Smooth muscle cell (in vitro differentiated cells): Measurements from ENCODE around the gene KCTD18. TPM values are rescaled to one million over a fixed set of nuclear protein-coding genes. Genes with fewer than 3 reads are reported as not detected.

Experiments used
- DNase-seq: peaks from one replicate; lab custom pipeline; 2025; ENCODE audit not compliant: unreplicated experiment; lab: John Stamatoyannopoulos, UW
- H2AFZ ChIP-seq: fragments of 200-600 bp; sonication (generic); 2 replicates; pipeline ENCODE4 v1.6.0; 2016; ENCODE audit warnings: antibody characterized with exemption, low read depth, mild to moderate bottlenecking
- H3F3A ChIP-seq: fragments of 200-600 bp; sonication (generic); 2 replicates; pipeline ENCODE4 v1.6.0; 2017; ENCODE audit warnings: antibody characterized with exemption, low read depth
- H3K27ac ChIP-seq: fragments of 200-600 bp; sonication (generic); 2 replicates; pipeline ENCODE4 v1.5.1; 2016; ENCODE audit warnings: low read depth, mild to moderate bottlenecking
- H3K27me3 ChIP-seq: fragments of 200-600 bp; sonication (generic); 2 replicates; pipeline ENCODE4 v1.6.1; 2016; ENCODE audit warnings: low read depth, mild to moderate bottlenecking
- H3K36me3 ChIP-seq: fragments of 200-600 bp; sonication (generic); 2 replicates; pipeline ENCODE4 v1.5.1; 2016; ENCODE audit warnings: low read depth
- H3K4me1 ChIP-seq: fragments of 200-600 bp; sonication (generic); 2 replicates; pipeline ENCODE4 v1.5.1; 2016; ENCODE audit warnings: low read depth
- H3K4me2 ChIP-seq: fragments of 200-600 bp; sonication (generic); 2 replicates; pipeline ENCODE4 v1.6.0; 2016; ENCODE audit warnings: mild to moderate bottlenecking
- H3K4me3 ChIP-seq: fragments of 200-600 bp; sonication (generic); 2 replicates; pipeline ENCODE4 v1.5.1; 2016; ENCODE audit warnings: mild to moderate bottlenecking
- H3K79me2 ChIP-seq: fragments of 200-600 bp; sonication (generic); 2 replicates; pipeline ENCODE4 v1.6.0; 2016; ENCODE audit warnings: low read depth, mild to moderate bottlenecking
- H3K9ac ChIP-seq: fragments of 200-600 bp; sonication (generic); 2 replicates; pipeline ENCODE4 v1.6.0; 2016; ENCODE audit warnings: low read depth
- H3K9me3 ChIP-seq: fragments of 200-600 bp; sonication (generic); replicated peaks from 2 replicates; pipeline ENCODE4 v1.5.1; 2016; ENCODE audit warnings: low read depth
- H4K20me1 ChIP-seq: fragments of 200-600 bp; sonication (generic); 2 replicates; pipeline ENCODE4 v1.6.0; 2016; ENCODE audit warnings: low read depth
- CTCF ChIP-seq: fragments of 200-600 bp; sonication (generic); IDR thresholded peaks from 2 replicates; pipeline ENCODE4 v1.5.1; 2017; ENCODE audit warnings: borderline replicate concordance, mild to moderate bottlenecking, antibody characterized with exemption; ENCODE audit not compliant: insufficient read depth, poor library complexity, severe bottlenecking
- WGBS: methylation state at CpG from one replicate; pipeline ENCODE4 v1.1.7; 2016; ENCODE audit warnings: low lambda C conversion rate; 5-methylcytosine and 5-hydroxymethylcytosine counted together
- polyA plus RNA-seq: library from polyadenylated mRNA; unstranded; fragments of >200 nt; fragmentation: Nextera tagmentation; extraction: Ambion mirVana; gene quantifications from 2 replicates; pipeline ENCODE4 v1.2.1, GENCODE V29; 2016
- total RNA-seq: library from RNA; depleted of rRNA; stranded (reverse); fragments of >200 nt; gene quantifications from 2 replicates; pipeline ENCODE4 v1.2.3, GENCODE V29; 2014

Gene KCTD18
- total and polyA plus RNA-seq, 2 experiments from 2014 or later = 10.3 to 10.9 TPM

- no peak for TF ChIP-seq CTCF
- Histone ChIP-seq H3F3A (peaks cover 24% of the 10 kb centered on the region), H4K20me1 (no peaks in the 10 kb centered on the region), H3K9me3 (no peaks in the 10 kb centered on the region), H3K79me2 (no peaks in the 10 kb centered on the region), H3K9ac (no peak overlapping the region), H3K36me3 (peaks cover 20% of the 10 kb centered on the region), H3K4me2 (no peak overlapping the region), H3K4me1 (no peaks in the 10 kb centered on the region), H3K27ac (no peak overlapping the region), H2AFZ (no peak overlapping the region), H3K4me3 (no peak overlapping the region), H3K27me3 (no peaks in the 10 kb centered on the region)
- DNase-seq = no peak
- 84% methylated on average over 8 of the region's 8 CpGs for WGBS
These were observed 33.0 kb downstream of the KCTD18 start for GRCh38 chr2:200476836-200477235.

- Histone ChIP-seq H3K27ac (no peak overlapping the region), H2AFZ (no peak overlapping the region), H3K4me1 (no peaks in the 10 kb centered on the region), H3K79me2 (no peaks in the 10 kb centered on the region), H4K20me1 (no peaks in the 10 kb centered on the region), H3K4me2 (no peak overlapping the region), H3K36me3 (peaks cover 20% of the 10 kb centered on the region), H3F3A (peaks cover 24% of the 10 kb centered on the region), H3K27me3 (no peaks in the 10 kb centered on the region), H3K4me3 (no peak overlapping the region), H3K9ac (no peak overlapping the region), H3K9me3 (no peaks in the 10 kb centered on the region)
- 91% methylated on average over 4 of the region's 4 CpGs for WGBS
- no peak for TF ChIP-seq CTCF
- no peak for DNase-seq
These were observed 34.1 kb downstream of the KCTD18 start for GRCh38 chr2:200475795-200476194.

- H3K4me3 ChIP-seq = no peak overlapping the region
- peaks cover 4% of the 10 kb centered on the region for H3K4me1 ChIP-seq
- peaks cover 20% of the 10 kb centered on the region for H3K36me3 ChIP-seq
- H3K4me2 ChIP-seq = no peak overlapping the region
- no peak overlapping the region for H3K9ac ChIP-seq
- 97% methylated on average over 14 of the region's 14 CpGs for WGBS
- no peak for DNase-seq
- peaks cover 32% of the 10 kb centered on the region for H3F3A ChIP-seq
- no peaks in the 10 kb centered on the region for H3K79me2 ChIP-seq
- no peak overlapping the region for H2AFZ ChIP-seq
- H4K20me1 ChIP-seq = no peaks in the 10 kb centered on the region
- no peaks in the 10 kb centered on the region for H3K9me3 ChIP-seq
- H3K27me3 ChIP-seq = no peaks in the 10 kb centered on the region
- H3K27ac ChIP-seq = no peak overlapping the region
- no peak for TF ChIP-seq CTCF
These were observed 36.9 kb downstream of the KCTD18 start for GRCh38 chr2:200472853-200473464.

GRCh38 chr2:200471928-200472645 lies 37.8 kb downstream of the KCTD18 start:
- H2AFZ ChIP-seq = no peak overlapping the region
- peaks cover 24% of the 10 kb centered on the region for H3K36me3 ChIP-seq
- H3K9me3 ChIP-seq = no peaks in the 10 kb centered on the region
- DNase-seq = no peak
- H3K79me2 ChIP-seq = no peaks in the 10 kb centered on the region
- no peak overlapping the region for H3K4me2 ChIP-seq
- H3K27me3 ChIP-seq = no peaks in the 10 kb centered on the region
- H3F3A ChIP-seq = peaks cover 27% of the 10 kb centered on the region
- H3K9ac ChIP-seq = no peak overlapping the region
- H3K4me3 ChIP-seq = no peak overlapping the region
- 87% methylated on average over 8 of the region's 8 CpGs for WGBS
- H3K27ac ChIP-seq = no peak overlapping the region
- no peak for TF ChIP-seq CTCF
- H4K20me1 ChIP-seq = no peaks in the 10 kb centered on the region
- H3K4me1 ChIP-seq = peaks cover 4% of the 10 kb centered on the region
